Activated B cell treated with CpG ODN at 0.5 μM for 24 hours (primary cell): ENCODE data around the gene TECR. TPM values are rescaled to one million over a fixed set of nuclear protein-coding genes. Genes with fewer than 3 reads are reported as not detected.
"Not testable (repeated sequence)": the region's sequence is repeated elsewhere in the genome, so short reads cannot be mapped to it uniquely, and the experiment has no call there.

ENCODE experiments used
- ATAC-seq: fragments of 200-7000 bp; cut with Tn5 transposase; one replicate; pipeline ENCODE4 v1.10.0; 2021; ENCODE audit warnings: low read depth, mild to moderate bottlenecking, moderate library complexity
- CTCF ChIA-PET: fragments of 350-600 bp; sonication (Branson Sonifier 250); formaldehyde crosslinking; loops from one replicate; lab custom pipeline; 2021; ENCODE audit warnings: antibody characterized with exemption; lab: Charles Lee
- POLR2A ChIA-PET: fragments of 350-600 bp; sonication (Branson Sonifier 250); formaldehyde crosslinking; loops from one replicate; lab custom pipeline; 2021; ENCODE audit warnings: antibody characterized with exemption; lab: Charles Lee
- DNase-seq: peaks from one replicate; pipeline ENCODE4 v3.0.0; 2022
- H3K27ac Mint-ChIP-seq: one replicate; pipeline ENCODE4 v1.8.0; 2020; ENCODE audit warnings: mixed read lengths
- H3K27me3 Mint-ChIP-seq: one replicate; pipeline ENCODE4 v1.8.0; 2021; ENCODE audit warnings: mixed read lengths
- H3K36me3 Mint-ChIP-seq: one replicate; pipeline ENCODE4 v1.8.0; 2021; ENCODE audit warnings: low read depth, mixed read lengths
- H3K4me1 Mint-ChIP-seq: one replicate; pipeline ENCODE4 v1.8.0; 2021; ENCODE audit warnings: mixed read lengths
- H3K4me3 Mint-ChIP-seq: one replicate; pipeline ENCODE4 v1.8.0; 2020; ENCODE audit warnings: mild to moderate bottlenecking, mixed read lengths
- H3K9me3 Mint-ChIP-seq: one replicate; pipeline ENCODE4 v1.8.0; 2020; ENCODE audit warnings: mixed read lengths
- CTCF ChIP-seq: fragments of 200-600 bp; IDR thresholded peaks from one replicate; pipeline ENCODE4 v1.8.0; 2022; ENCODE audit warnings: antibody characterized with exemption, mild to moderate bottlenecking
- intact Hi-C: fragments of 100-400 bp; cut with micrococcal nuclease; formaldehyde crosslinking; loops from one replicate; pipeline ENCODE4 v1.15.1; 2024
- total RNA-seq: library from RNA; stranded (reverse); gene quantifications from 2 replicates; pipeline ENCODE4 v1.2.3, GENCODE V29; 2022

TECR gene
- total RNA-seq, 1 donor from 2014 or later = 58.6 TPM

DNA sequence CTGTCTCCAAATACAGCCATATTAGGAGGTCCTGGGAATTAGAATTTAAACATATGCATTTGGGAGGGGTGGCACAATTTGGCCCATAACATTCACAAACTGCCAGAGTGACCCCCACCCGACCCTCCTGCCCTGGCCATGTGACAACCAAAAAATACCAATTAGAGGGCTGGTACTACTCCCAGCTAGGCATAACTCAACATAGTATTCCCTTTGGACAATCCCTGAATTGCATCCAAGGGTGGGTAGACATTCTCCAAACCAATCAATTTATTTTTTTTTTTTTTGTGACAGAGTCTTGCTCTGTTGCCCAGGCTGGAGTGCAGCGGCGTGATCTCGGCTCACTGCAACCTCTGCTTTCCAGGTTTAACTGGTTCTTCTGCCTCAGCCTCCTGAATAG lies 83.3 kb downstream of the TECR start:
- POLR2A ChIA-PET = interaction anchor here (0.6 to 4.5 kb wide), 12 partner anchors 9 to 489 kb away, joined by 3 to 75 read pairs (median 14); partner anchors contain the start of genes CLEC17A, NDUFB7 and ZNF333
- no peaks in the 10 kb centered on the region for H3K9me3 Mint-ChIP-seq
- ATAC-seq (no peak), DNase-seq (no peak)
- no peak overlapping the region for H3K4me3 Mint-ChIP-seq
- peak overlapping the region; percentile 98 for H3K27ac Mint-ChIP-seq
- intact Hi-C loops = no loop called here
- peaks cover 55% of the 10 kb centered on the region for H3K36me3 Mint-ChIP-seq
- TF ChIP-seq CTCF = no peak
- CTCF ChIA-PET = interaction anchor here (0.7 to 4.1 kb wide), 5 partner anchors 8 to 73 kb away, joined by 3 to 21 read pairs (median 4); no protein-coding TSS in a partner anchor
- peaks cover 68% of the 10 kb centered on the region for H3K4me1 Mint-ChIP-seq
- H3K27me3 Mint-ChIP-seq = no peaks in the 10 kb centered on the region

DNA sequence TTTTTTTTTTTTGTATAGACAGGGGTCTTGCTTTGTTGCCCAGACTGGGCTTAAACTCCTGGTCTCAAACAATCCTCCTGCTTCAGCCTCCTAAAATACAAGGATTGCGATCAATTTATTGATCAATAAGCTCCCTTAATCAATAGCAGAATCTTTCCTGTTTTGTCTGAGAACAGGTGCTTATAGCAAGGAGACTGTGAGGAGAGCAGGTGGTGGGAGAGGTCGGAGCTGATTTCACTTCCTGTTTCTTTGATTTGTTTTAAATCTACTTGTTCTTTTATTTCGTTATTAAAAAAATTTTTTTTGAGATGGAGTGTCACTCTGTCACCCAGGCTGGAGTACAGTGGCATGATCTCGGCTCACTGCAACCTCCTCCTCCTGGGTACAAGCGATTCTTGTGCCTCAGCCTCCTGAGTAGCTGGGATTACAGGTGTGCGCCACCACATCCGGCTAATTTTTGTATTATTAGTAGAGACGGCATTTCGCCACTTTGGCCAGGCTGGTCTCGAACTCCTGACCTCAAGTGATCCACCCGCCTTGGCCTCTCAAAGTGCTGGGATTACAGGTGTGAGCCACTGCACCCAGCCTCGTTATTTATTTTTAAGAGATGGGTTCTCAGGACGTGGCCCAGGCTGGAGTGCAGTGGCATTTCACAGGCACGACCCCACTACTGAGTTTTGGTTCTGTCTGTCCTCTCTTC lies 84.2 kb downstream of the TECR start:
- Mint-ChIP-seq H3K4me3 (peak overlapping the region; percentile 80), H3K36me3 (peaks cover 52% of the 10 kb centered on the region), H3K27ac (peak overlapping the region; percentile 98), H3K4me1 (peaks cover 62% of the 10 kb centered on the region)
- ATAC-seq = peak; percentile 42
- not testable (repeated sequence) for H3K9me3 Mint-ChIP-seq, H3K27me3 Mint-ChIP-seq
- peak; percentile 59 for DNase-seq
- ChIA-PET POLR2A (interaction anchor here (0.7 to 4.5 kb wide), 22 partner anchors 10 to 1469 kb away, joined by 3 to 75 read pairs (median 4); partner anchors contain the start of genes ADGRE3, CLEC17A, NDUFB7 and ZNF333), CTCF (interaction anchor here (0.7 to 4.1 kb wide), 6 partner anchors 9 to 72 kb away, joined by 3 to 21 read pairs (median 4); no protein-coding TSS in a partner anchor)
- intact Hi-C loops = loop anchor here (1.0 to 2.0 kb wide), 6 partner anchors 9 to 75 kb away; partner anchors contain the start of gene CLEC17A

- ChIA-PET CTCF (interaction anchor here (0.9 to 4.1 kb wide), 5 partner anchors 9 to 72 kb away, joined by 3 to 21 read pairs (median 4); no protein-coding TSS in a partner anchor), POLR2A (interaction anchor here (0.7 to 4.5 kb wide), 18 partner anchors 10 to 75 kb away, joined by 3 to 75 read pairs (median 8); partner anchors contain the start of genes CLEC17A, NDUFB7 and ZNF333)
- H3K4me1 Mint-ChIP-seq = peaks cover 61% of the 10 kb centered on the region
- no peak for TF ChIP-seq CTCF
- no peaks in the 10 kb centered on the region for H3K27me3 Mint-ChIP-seq
- H3K9me3 Mint-ChIP-seq = peaks cover 2% of the 10 kb centered on the region
- peaks cover 50% of the 10 kb centered on the region for H3K36me3 Mint-ChIP-seq
- H3K27ac Mint-ChIP-seq = peak overlapping the region; percentile 98
- intact Hi-C loops = loop anchor here (1.0 to 2.0 kb wide), 6 partner anchors 10 to 75 kb away; partner anchors contain the start of gene CLEC17A
- DNase-seq (no peak), ATAC-seq (peak; percentile 91)
- H3K4me3 Mint-ChIP-seq = peak overlapping the region; percentile 80
Observed at GRCh38 chr19:14614099-14614412, 84.7 kb downstream of the TECR start.

Other genes with a start within 250 kb of the TECR start
- gene ADGRE5, start 148.2 kb upstream of the TECR start, total RNA-seq = 129 and 135 TPM in 2 replicates
- gene DDX39A, start 110.3 kb upstream of the TECR start, total RNA-seq = 210 and 211 TPM in 2 replicates
- 139 and 159 TPM in 2 replicates for gene PKN1, start 96.3 kb upstream of the TECR start, total RNA-seq
- not detected in 2 replicates for gene PTGER1, start 54.2 kb upstream of the TECR start, total RNA-seq
- gene GIPC1, start 33.5 kb upstream of the TECR start, total RNA-seq = 13.9 and 15.3 TPM in 2 replicates
- gene DNAJB1, start 11.2 kb upstream of the TECR start, total RNA-seq = 56.1 and 58.7 TPM in 2 replicates
- gene NDUFB7, start 42.5 kb downstream of the TECR start, total RNA-seq = 108 and 129 TPM in 2 replicates
- gene CLEC17A, start 53.5 kb downstream of the TECR start, total RNA-seq = 111 and 123 TPM in 2 replicates
- not detected in 2 replicates for gene ADGRE3, start 145.2 kb downstream of the TECR start, total RNA-seq
- 24.0 and 26.2 TPM in 2 replicates for gene ZNF333, start 160.5 kb downstream of the TECR start, total RNA-seq
- 0.91 and 0.93 TPM in 2 replicates for gene ADGRE2, start 249.0 kb downstream of the TECR start, total RNA-seq